CD4-positive, alpha-beta T cell treated with Interleukin-21 for 1 hour (primary cell): ENCODE data around the gene INTS7.
"Not testable (repeated sequence)": the region's sequence is repeated elsewhere in the genome, so short reads cannot be mapped to it uniquely, and the experiment has no call there.

Experiments
- DNase-seq: peaks from one replicate; pipeline ENCODE4 v3.0.0-alpha.2; 2020

The INTS7 gene

DNA sequence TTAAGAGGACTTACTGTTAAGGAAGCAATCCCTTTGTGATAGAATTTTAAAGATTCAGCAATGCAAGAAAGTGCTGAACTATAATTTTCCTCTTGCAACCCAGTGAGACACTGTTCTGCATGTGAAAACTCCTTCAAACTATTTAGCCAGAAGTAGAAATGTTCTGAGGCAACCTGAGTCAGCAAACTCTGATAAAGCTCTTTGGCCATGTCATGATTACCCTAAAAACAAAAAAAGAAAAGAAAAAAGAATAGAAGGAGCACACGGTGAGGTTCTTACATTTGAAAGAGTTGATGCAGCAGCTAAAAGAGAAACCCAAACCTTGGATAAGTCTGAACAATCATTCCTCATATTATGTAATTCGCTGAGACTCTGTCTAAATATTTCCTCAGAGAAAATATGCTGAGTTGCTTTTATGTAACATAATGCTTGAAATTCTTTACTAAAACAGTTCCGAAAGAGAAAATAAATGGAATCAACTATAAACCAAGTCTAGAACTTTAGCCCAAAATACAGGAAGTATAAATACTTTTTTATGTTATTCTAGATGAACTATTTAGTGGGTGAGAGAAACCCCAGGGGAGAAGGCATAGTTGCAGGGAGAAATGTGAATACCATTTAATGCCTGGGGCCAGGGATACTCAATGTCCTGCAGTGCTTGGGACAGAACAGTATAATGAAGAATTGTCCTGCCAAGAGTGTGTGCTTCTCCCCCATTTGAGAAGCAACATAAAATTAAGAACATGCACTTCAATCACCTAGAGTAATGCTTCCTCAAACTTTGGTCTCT is 60.0 kb downstream of the INTS7 start:
- no peak for DNase-seq

DNA sequence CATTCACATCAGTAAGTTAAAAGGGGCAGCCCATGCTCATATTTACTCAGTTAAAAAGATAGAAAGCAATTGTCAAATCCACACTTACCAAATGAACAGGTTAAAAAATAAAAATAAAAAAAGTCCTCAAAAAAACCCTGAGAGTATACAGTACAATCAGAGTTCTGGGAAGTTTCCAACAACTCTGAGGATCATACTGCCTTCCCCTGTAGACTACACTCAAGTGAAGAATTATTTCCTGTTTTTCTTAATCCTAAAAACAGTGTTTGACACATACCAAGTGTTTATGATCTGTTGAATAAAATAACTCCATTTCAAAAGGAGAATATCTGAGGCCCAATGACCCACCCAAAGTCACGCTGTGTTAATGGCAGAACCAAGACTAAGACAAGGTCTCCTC is 61.8 kb downstream of the INTS7 start:
- no peak for DNase-seq

DNA sequence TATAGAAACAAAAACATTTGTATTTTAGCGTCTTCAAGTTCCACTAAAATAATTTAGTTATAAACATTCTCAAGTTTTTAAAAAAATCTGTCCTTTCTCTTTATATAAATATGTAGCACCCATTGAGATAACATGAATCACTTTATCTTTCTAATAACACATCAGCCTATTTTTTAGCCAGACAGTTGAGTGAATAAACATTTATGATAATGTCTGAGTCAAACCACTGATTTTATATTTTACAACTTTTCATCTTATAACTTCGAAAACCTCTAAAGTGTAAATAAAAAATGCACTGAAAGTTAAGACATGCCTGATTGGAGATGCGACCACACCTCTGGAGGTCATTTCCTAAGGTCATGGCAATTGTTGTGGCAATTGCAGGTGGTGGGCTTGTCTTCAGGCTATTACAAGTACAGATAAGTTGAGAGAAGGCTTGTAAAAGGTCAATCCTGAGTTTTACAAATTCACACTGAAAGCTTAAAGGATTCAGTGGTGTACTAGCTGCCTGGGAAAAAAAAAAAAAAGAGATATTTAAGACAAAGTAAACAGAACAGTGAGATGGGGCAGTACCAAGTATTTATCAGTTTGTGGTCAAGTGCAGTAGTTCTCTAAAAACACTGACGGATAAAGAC is 67.0 kb downstream of the INTS7 start:
- DNase-seq: no peak

DNA sequence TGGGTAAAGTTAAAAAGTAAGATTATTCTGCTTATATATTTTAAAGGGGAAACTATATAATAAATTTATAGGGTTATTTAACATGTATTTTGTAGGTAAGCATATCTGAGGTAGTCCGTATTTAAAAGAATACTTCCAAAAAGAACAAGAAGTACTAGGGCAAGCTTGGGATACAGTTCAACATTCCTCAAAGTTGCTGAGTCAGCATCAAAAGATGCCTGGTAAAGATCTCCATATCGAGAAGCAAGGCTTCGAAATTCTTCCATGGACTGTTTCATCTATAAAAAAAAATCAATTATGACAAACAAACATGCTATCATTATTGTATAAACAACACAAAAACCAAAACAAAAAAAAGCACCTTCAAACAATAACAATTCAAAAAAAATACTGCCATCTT is 67.7 kb downstream of the INTS7 start:
- no peak for DNase-seq

DNA sequence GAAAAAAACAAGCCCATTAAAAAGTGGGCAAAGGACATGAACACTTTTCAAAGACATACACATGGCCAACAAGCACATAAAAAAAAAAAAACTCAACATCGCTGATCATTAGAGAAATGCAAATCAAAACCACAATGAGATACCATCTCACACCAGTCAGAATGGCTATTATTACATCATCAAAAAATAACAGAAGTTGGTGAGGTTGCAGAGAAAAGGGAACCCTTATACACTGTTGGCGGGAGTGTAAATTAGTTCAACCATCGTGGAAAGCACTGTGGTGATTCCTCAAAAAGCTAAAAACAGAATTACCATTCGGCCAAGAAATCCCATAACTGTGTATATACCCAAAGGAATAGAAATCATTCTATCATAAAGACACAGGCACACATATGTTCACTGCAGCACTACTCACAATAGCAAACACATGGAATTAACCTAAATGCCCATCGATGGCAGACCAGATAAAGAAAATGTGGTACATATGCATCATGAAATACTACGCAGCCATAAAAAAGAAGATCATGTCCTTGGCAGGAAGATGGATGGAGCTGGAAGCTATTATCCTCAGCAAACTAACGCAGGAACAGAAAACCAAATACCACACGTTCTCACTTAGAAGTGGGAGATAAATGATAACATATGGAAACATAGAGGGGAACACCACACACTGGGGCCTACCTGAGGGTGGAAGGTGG is 70.1 kb downstream of the INTS7 start:
- DNase-seq: no peak

DNA sequence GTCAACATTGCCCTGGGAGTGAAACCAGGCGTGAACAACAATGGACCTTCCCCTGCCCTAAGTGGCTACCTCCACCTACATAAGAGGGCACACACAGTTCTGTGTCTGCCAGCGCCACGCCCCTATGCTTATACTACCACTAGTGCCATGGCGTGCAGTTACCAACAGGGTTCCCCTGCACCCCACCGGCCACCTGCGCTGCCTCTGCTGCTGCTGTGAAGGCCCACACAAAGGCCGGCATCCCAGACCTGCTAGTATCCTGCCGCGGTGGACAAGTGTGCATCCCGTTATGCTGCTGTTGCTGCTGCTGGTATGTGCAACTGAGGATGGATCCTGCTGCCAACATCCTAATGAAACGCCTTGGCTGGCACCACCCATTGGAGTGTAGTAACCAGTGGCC is 75.7 kb downstream of the INTS7 start:
- DNase-seq: no peak

DNA sequence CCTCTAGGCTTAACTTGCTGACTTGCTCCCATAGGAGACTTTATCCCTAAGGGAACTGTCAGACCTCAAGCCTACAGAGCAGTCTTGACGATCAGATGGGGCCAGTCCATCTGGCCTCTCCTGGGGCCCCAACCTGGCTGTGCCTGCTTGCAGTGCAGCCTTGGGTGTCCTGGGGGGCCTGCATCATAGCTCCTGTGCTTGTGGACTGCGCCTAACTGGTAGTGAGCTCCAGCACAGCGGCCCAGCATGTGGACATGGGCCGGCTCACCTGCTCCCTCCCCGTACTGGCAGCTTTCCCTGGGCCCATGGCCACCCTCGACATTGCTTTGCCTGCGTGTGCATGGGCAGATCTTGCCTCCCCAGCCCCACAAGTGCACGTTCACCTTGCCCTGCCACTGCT is 76.1 kb downstream of the INTS7 start:
- DNase-seq: no peak

DNA sequence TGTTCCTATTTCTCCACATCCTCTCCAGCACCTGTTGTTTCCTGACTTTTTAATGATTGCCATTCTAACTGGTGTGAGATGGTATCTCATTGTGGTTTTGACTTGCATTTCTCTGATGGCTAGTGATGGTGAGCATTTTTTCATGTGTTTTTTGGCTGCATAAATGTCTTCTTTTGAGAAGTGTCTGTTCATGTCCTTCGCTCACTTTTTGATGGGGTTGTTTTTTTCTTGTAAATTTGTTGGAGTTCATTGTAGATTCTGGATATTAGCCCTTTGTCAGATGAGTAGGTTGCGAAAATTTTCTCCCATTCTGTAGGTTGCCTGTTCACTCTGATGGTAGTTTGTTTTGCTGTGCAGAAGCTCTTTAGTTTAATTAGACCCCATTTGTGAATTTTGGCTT is 81.3 kb downstream of the INTS7 start:
- DNase-seq: not testable (repeated sequence)

DNA sequence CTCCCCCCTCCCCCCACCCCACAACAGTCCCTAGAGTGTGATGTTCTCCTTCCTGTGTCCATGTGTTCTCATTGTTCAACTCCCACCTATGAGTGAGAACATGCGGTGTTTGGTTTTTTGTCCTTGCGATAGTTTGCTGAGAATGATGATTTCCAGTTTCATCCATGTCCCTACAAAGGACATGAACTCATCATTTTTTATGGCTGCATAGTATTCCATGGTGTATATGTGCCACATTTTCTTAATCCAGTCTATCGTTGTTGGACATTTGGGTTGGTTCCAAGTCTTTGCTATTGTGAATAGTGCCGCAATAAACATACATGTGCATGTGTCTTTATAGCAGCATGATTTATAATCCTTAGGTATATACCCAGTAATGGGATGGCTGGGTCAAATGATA is 81.8 kb downstream of the INTS7 start:
- DNase-seq: not testable (repeated sequence)

DNA sequence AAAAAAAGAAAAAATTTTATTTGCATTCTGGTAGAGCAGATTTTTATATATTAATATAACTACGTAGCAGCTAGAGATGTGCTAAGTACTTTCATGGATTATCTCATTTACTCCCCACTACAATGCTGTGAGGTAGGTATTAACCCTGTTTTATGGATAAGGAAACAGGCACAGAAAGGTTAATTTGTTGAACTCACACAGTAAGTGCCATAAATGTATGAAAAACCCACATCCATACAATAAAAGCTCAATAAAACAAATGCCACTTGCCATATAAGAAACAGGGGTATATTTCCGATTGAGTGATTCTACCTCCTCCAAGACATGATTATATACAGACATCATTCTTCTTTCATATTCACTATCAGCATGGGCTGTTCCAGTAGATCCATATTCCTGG is 83.1 kb downstream of the INTS7 start:
- DNase-seq: no peak

DNA sequence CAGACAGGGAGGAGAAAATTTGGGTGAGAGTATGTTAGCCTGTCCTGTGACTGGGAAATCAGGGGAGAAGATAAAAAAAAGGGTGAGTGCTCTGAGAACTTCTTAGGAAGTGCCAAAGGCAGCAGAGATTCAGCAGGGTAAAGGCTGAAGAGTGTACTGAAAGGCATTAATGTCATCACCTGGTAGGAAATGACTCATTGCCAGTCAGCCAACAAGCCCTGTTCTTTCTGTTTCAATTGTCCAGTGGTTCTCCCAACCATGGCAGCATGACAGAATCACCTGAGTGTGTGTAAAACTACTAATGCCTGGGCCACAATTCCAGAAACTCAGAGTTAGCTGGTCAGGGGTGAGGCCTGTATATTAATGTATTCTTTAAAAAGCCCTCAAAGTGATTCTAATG is 83.5 kb downstream of the INTS7 start:
- no peak for DNase-seq

DNA sequence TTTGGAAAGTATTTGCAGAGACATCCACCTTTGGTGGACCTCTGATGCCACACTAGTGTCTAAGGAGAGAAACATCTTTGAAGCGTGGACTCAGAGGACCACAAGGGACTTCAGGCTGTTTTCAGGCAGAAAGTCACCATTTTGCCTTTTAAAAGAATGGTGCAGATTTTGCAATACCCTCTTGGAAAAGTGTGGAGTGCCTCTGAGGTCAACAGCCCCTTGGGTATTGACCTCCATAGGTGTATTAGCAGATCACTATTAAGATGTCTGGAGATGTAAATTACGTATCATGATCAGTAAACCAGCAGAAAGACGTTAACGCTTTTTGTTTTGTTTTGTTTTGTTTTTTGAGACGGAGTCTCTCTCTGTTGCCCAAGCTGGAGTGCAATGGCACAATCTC is 87.0 kb downstream of the INTS7 start:
- no peak for DNase-seq

DNA sequence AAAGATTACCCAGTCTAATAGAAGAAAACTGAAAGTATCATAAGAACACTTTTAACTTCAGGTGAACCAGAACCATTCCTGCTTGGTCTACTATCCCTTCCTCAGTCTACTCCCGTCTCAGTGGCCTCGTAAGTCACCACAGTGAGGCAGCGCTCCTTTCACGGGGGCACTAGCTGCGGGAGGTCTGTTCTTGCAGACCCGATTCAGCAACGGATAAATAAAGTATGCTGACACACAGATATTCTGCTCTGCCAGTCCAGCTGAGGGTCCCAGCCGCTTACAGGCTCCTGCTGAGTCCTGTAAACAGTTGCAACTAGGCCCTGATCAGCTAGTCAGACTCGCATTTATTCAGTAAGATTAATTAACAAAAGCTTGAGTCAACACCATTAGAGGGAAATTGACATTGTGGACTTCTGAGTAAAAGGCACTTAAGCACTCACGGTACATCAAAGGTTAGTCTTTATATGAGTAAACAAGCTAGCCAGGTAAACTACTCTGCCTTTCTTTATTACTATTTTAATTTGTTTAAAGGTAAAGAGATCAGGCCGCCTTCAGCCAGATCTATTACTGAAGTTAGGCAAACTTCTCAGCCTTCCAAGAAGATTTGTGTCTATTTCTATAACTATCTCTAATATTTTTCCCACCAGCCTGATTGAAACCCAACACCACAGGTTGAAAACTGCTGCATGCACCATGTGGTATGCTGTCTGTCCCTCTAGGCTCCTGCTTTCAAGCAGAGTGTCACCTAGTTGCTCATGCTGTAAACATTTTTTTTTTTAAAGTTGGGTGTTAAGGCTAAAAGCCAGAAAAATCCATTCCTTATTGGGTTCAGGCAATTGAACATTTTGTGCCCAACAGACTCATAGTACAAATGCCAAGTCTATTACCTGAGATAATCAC is 87.7 kb downstream of the INTS7 start:
- no peak for DNase-seq

DNA sequence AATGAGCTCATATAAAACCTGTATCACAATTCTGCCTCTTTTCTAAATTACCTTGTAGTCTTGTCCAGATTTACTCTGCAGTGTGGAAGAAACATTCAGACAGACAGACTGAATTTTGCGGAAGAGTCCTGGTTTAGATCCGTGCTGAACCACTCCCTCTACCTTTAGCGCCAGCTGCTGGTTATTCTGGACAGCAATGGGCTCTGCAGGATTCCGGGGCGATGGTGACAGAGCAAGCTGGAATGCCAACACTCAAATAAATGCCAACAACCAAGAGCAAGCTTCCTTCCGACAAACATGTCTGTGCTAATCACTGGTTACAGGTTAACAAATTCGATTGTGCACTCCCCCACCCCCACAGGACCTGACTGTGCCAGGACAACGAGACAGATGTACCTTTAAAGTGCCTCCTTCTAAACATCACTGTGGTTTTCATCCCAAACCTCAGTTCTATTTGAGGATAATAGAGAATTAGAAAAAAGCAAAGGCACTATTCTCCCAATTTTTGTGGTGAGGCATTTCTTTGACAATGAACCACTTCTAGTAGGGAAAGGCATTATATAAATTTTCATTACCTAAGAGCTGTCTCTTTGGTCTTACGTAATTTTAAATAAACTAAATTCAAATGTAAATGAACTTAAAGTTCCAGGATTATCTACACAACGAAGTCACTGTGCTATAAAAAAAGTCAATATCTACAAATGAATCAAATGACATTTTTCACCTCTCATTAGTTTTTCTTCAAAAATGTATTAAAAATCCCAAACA is 90.4 kb downstream of the INTS7 start:
- no peak for DNase-seq

DNA sequence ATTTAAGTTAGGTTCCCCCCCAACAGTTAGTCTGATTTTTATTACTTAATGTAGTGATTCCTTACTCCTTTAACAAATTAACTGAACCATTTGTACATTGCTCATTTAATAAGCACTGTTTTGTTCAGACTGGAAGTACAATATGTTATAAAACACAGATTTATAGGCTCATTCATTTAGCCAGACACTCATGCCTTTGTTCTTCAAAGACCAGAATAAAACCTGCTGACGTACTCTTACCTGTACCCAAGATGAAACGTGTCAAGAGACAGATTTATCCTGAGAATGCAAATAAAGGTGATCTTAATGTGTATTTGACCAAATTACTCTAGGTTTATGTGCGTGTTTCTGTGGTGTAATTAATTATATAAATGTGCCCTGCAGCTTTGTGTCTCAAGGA is 92.8 kb downstream of the INTS7 start:
- DNase-seq: no peak

DNA sequence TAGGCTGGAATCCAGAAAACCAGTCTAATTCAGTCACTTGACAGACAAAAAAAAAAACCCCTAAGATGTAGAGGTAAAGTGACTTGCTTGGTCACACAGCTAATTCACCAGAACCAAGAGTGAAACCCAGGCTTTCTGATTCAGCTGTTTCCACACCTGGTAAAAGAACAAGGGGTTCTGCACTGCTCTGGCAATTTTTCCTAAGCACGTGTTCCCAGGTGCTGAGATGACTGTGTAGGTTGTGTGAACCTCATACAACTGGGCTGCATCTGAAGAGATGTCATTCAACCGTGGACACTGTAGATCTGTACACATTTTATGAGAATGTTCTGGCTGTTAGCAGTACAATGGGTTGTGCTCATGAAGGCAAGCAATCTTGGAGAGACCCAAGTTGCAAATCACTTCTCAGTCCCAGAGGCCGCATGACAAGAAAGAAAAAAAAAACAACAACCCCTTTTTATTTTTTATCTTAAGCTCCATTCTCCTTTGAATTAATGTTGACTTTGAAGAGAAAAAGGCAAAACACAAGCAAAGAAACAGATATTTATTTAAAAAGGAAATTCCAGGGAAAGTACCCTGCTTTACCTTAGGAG is 95.4 kb downstream of the INTS7 start:
- peak; percentile 12 for DNase-seq

DNA sequence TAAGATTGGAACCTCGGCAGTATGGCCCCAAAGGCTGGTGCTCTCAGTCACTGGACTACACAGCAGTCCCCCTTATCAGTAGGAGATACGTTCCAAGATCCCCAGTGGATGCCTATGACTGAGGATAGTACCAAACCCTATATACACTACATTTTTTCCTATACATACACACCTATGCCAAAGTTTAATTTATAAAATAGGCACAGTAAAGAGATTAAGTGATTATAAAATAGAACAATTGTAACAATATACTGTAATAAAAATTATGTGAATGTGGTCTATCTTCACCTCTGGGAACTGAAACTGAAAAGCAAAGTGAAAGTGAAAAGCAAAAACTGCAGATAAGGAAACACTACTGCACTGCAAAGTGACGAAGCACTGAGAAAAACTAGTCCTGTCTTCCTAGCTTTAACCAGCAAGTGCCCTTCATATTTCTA is 96.8 kb downstream of the INTS7 start:
- peak; percentile 49 for DNase-seq

DNA sequence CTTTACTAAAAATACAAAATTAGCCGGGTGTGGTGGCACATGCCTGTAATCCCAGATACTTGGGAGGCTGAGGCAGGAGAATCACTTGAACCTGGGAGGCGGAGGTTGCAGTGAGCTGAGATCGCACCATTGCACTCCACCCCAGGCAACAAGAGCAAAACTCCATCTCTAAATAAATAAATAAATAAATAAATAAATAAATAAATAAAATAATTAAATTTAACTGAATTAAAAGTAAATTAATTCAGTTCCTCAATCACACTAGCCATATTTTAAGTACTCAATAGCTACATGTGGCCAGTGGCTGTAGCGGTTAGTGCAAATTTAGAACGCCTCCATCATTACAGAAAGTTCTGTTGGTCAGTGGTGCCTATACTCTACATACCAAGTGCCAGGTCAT is 97.9 kb downstream of the INTS7 start:
- DNase-seq: not testable (repeated sequence)

DNA sequence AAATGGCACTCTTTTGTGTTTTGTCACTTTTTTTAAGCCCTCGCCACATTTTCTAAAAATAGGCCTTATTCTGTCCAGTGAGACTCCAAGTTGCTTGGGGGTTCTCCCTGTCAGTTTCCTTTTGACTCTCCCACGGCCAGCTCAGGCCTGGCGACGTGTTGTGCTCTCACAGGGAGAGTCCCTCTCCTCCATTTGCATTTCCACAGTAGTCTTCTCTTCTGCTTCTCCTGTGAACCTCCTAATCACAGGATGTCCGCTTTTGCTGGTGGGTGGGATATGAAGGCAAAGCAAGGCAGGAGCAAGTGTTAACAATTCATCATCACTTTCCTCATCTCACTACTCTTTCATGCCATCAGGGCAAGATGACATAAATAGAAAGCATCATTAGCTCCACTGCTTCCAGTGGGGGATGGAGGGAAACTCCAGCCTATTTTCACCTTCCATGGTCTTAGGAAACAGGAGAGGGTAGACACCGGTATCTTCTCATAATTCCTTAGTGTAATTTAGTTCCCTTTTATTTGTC is 99.8 kb downstream of the INTS7 start:
- peak; percentile 15 for DNase-seq

DNA sequence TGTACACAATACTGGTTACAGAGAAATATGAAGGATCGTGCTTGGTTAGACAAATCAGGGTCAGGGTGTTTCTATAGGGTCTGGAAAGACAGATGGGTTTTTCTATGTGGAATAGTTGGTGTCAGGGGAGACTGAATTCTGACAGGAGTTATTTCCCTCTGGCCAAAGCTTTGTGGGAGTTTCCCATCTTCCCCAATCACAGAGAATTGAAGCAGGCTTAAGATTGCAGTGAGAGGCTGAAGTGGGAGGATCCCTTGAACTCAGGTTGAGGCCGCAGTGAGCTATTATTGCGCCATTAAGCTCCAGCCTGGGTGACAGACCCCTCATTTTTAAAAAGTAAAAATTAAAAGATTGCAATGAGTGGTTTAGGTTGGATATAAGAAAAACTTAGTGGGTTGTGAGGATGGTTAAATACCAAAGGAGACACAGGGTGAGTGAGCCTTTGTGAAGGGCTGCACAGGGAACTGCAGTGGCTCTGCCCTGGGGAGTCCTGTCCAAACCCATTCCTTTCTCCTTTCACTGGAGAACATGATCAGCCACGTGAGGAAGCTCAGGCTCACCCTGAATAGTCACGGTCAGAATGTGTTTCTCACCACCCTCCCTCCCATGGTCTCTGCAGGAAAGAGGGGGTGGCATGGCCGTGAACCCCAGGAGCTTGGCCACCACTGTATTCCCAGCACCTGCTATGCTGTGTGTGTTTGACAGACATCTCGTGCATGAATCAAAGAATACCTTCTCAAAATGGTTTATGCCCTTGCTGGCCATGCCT is 101.2 kb downstream of the INTS7 start:
- DNase-seq: no peak

DNA sequence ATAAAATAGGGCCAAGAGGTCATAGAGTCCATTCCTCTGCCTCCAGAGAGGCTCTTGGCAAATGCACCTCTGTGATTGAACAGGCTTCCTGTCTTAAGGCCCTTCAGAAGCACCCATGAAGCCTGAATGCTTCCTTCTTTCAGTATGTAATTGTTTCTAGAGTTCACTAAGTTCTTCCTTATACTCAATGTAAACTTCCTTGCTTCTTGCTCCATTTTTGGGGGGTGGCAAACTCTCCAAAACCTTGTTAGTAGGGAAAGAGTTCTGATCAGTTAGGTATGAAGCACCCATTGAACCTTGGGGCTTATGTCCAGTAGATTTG is 102.5 kb downstream of the INTS7 start:
- no peak for DNase-seq
